Stimulated activated CD4-positive, alpha-beta T cell treated with anti-CD3 and anti-CD28 coated beads, TNF-alpha, amount 100 ng/mL, for 48 hours (primary cell): Measurements from ENCODE around the gene RFPL2.
"Not testable (repeated sequence)": the region's sequence is repeated elsewhere in the genome, so short reads cannot be mapped to it uniquely, and the experiment has no call there.

Source experiments
- DNase-seq, 3 donors: peaks; one replicate each; pipeline ENCODE4 v3.0.0-alpha.2; 2020; ENCODE audit warnings: low read depth in 3 of 3

Gene RFPL2

GRCh38 chr22:32164075-32164860, 40.6 kb downstream of the RFPL2 start:
- DNase-seq = no peak

- not testable (repeated sequence) for DNase-seq
These were observed 44.5 kb downstream of the RFPL2 start for GRCh38 chr22:32160411-32160810.

GRCh38 chr22:32158712-32159533, 46.0 kb downstream of the RFPL2 start, which contains the start of gene C22orf42:
C22orf42 (minus strand) TSS chr22:32159303; CDS start chr22:32159215, 88 bp downstream.
- DNase-seq = no peak

GRCh38 chr22:32157632-32158031, 47.2 kb downstream of the RFPL2 start:
- not testable (repeated sequence) for DNase-seq

- DNase-seq = not testable (repeated sequence)
These were observed 50.1 kb downstream of the RFPL2 start for GRCh38 chr22:32154727-32155126.

GRCh38 chr22:32151641-32152040, 53.2 kb downstream of the RFPL2 start:
- DNase-seq = not testable (repeated sequence)

- DNase-seq = not testable (repeated sequence)
These were observed 54.2 kb downstream of the RFPL2 start for GRCh38 chr22:32150647-32151046.

GRCh38 chr22:32148372-32148771, 56.5 kb downstream of the RFPL2 start:
- DNase-seq = not testable (repeated sequence)

GRCh38 chr22:32147128-32147527, 57.7 kb downstream of the RFPL2 start:
- not testable (repeated sequence) for DNase-seq

- DNase-seq = no peak
These were observed 60.2 kb downstream of the RFPL2 start for GRCh38 chr22:32144496-32145274.

- no peak for DNase-seq
These were observed 62.3 kb downstream of the RFPL2 start for GRCh38 chr22:32142600-32142999.

GRCh38 chr22:32140688-32141087, 64.2 kb downstream of the RFPL2 start:
- DNase-seq = not testable (repeated sequence)
